GM12878 (cell line): ENCODE results near the gene OXT. TPM values are rescaled to one million over a fixed set of nuclear protein-coding genes. Genes with fewer than 3 reads are reported as not detected.

Experiments
- ATAC-seq: fragments of 200-7000 bp; cut with Tn5 transposase; 3 replicates; pipeline ENCODE4 v1.9.1; 2020; ENCODE audit warnings: mild to moderate bottlenecking, moderate library complexity
- BruUV-seq: library from RNA; stranded (reverse); fragments of 400-500 nt; replicated peaks from 2 replicates; lab custom pipeline; 2021; lab: Mats Ljungman, UMichigan
- CTCF ChIA-PET: fragments of 300-600 bp; sonication (Branson Sonifier 250); formaldehyde crosslinking; extraction: SDS; loops from one replicate; lab custom pipeline; 2021; ENCODE audit warnings: inconsistent platforms; lab: Yijun Ruan, JAX
- POLR2A ChIA-PET: fragments of 350-600 bp; formaldehyde crosslinking; extraction: SDS; loops from one replicate; lab custom pipeline; 2021; ENCODE audit warnings: inconsistent platforms; lab: Charles Lee
- RAD21 ChIA-PET: fragments of 300-600 bp; sonication (Branson Sonifier 250); formaldehyde crosslinking; loops from one replicate; lab custom pipeline; 2023; ENCODE audit warnings: antibody characterized with exemption; ENCODE audit not compliant: unreplicated experiment; lab: Charles Lee
- SMC1A ChIA-PET: fragments of 300-600 bp; sonication (Branson Sonifier 250); formaldehyde crosslinking; loops from one replicate; lab custom pipeline; 2023; ENCODE audit not compliant: unreplicated experiment, uncharacterized antibody; lab: Charles Lee
- DNase-seq: peaks from one replicate; pipeline ENCODE4 v3.0.0-alpha.2; 2011; ENCODE audit warnings: low read depth, low spot score
- FAIRE-seq: peaks from 3 replicates; lab custom pipeline; 2011; peaks lifted over from hg19 to GRCh38; lab: Jason Lieb, UNC
- H2AFZ ChIP-seq: 2 replicates; pipeline ENCODE4 v1.6.0; 2011; ENCODE audit warnings: low read depth, low read length, control low read depth; ENCODE audit not compliant: control insufficient read depth
- H3K27ac ChIP-seq: 2 replicates; pipeline ENCODE4 v1.5.1; 2011; ENCODE audit warnings: control low read depth; ENCODE audit not compliant: control insufficient read depth, insufficient read depth
- H3K27me3 ChIP-seq, 2 experiments: replicated peaks in 1 of 2; 2 replicates each; pipeline versions ENCODE4 v1.6.0 to v1.6.1; 2011; ENCODE audit warnings: low read length in 1 of 2; ENCODE audit not compliant: control insufficient read depth in 2 of 2, insufficient read depth in 2 of 2
- H3K36me3 ChIP-seq, 2 experiments: 2 replicates each; pipeline ENCODE4 v1.5.1; 2011; ENCODE audit warnings: low read length in 1 of 2; ENCODE audit not compliant: control insufficient read depth in 2 of 2, insufficient read depth in 2 of 2
- H3K4me1 ChIP-seq: 2 replicates; pipeline ENCODE4 v1.6.1; 2011; ENCODE audit warnings: mild to moderate bottlenecking, low read length, moderate library complexity, mixed read lengths; ENCODE audit not compliant: control insufficient read depth, insufficient read depth
- H3K4me2 ChIP-seq: 2 replicates; pipeline ENCODE4 v1.6.0; 2011; ENCODE audit warnings: control low read depth; ENCODE audit not compliant: control insufficient read depth, insufficient read depth
- H3K4me3 ChIP-seq: fragments of 200-600 bp; sonication (generic); 2 replicates; pipeline ENCODE4 v1.5.1; 2016
- H3K79me2 ChIP-seq: 2 replicates; pipeline ENCODE4 v1.6.0; 2011; ENCODE audit warnings: low read length; ENCODE audit not compliant: control insufficient read depth, insufficient read depth
- H3K9ac ChIP-seq: 2 replicates; pipeline ENCODE4 v1.8.0; 2011; ENCODE audit warnings: low read length, control low read depth, mixed read lengths; ENCODE audit not compliant: control insufficient read depth, insufficient read depth
- H3K9me3 ChIP-seq: replicated peaks from 3 replicates; pipeline ENCODE4 v1.5.1; 2011; ENCODE audit warnings: mild to moderate bottlenecking, low read length; ENCODE audit not compliant: control insufficient read depth, insufficient read depth
- H4K20me1 ChIP-seq: 2 replicates; pipeline ENCODE4 v1.6.0; 2011; ENCODE audit not compliant: control insufficient read depth, insufficient read depth
- BCL11A ChIP-seq: IDR thresholded peaks from 2 replicates; pipeline ENCODE4 v1.6.1; 2011; ENCODE audit warnings: low read depth, low read length
- BRCA1 ChIP-seq: IDR thresholded peaks from 2 replicates; pipeline ENCODE4 v1.6.1; 2011; ENCODE audit warnings: low read depth, low read length, improper control_type of control experiment
- CBX5 ChIP-seq: sonication (generic); IDR thresholded peaks from 2 replicates; pipeline ENCODE4 v1.6.1; 2016; ENCODE audit warnings: low read depth, moderate library complexity, mild to moderate bottlenecking, inconsistent platforms
- CHD1 ChIP-seq: IDR thresholded peaks from 2 replicates; pipeline ENCODE4 v1.6.1; 2012; ENCODE audit warnings: low read depth, low read length, improper control_type of control experiment
- CHD4 ChIP-seq: fragments of 200-600 bp; sonication (generic); IDR thresholded peaks from 2 replicates; pipeline ENCODE4 v1.6.1; 2016; ENCODE audit warnings: mild to moderate bottlenecking
- GABPA ChIP-seq: IDR thresholded peaks from 2 replicates; pipeline ENCODE4 v1.6.1; 2014; ENCODE audit warnings: antibody characterized with exemption, low read depth, mild to moderate bottlenecking, inconsistent platforms
- GATAD2B ChIP-seq: fragments of 450-650 bp; conservative IDR thresholded peaks from 2 replicates; pipeline ENCODE4 v1.6.1; 2017; ENCODE audit warnings: low read depth, mild to moderate bottlenecking, moderate library complexity
- IRF5 ChIP-seq: fragments of 450-650 bp; IDR thresholded peaks from 2 replicates; pipeline ENCODE4 v1.6.1; 2017; ENCODE audit warnings: borderline replicate concordance
- KDM1A ChIP-seq: fragments of 200-600 bp; sonication (generic); IDR thresholded peaks from 2 replicates; pipeline ENCODE4 v1.6.1; 2016; ENCODE audit warnings: borderline replicate concordance
- PAX5 ChIP-seq: IDR thresholded peaks from 2 replicates; pipeline ENCODE4 v1.6.1; 2011; ENCODE audit warnings: low read depth, low read length, borderline replicate concordance
- RAD51 ChIP-seq: fragments of 450-650 bp; IDR thresholded peaks from 2 replicates; pipeline ENCODE4 v1.6.1; 2016; ENCODE audit warnings: moderate library complexity, mild to moderate bottlenecking, inconsistent platforms
- REST ChIP-seq: IDR thresholded peaks from 2 replicates; pipeline ENCODE4 v1.6.1; 2012; ENCODE audit warnings: mild to moderate bottlenecking, low read depth, low read length
- SUZ12 ChIP-seq: fragments of 200-600 bp; sonication (generic); IDR thresholded peaks from one replicate; pipeline ENCODE4 v1.6.1; 2018; ENCODE audit warnings: antibody characterized with exemption, mild to moderate bottlenecking; ENCODE audit not compliant: unreplicated experiment
- TBL1XR1 ChIP-seq: IDR thresholded peaks from 2 replicates; pipeline ENCODE4 v1.6.1; 2012; ENCODE audit warnings: low read depth, low read length, improper control_type of control experiment
- YY1 ChIP-seq: IDR thresholded peaks from 2 replicates; pipeline ENCODE4 v1.6.1; 2011; ENCODE audit warnings: low read depth, mild to moderate bottlenecking, low read length
- WGBS: methylation state at CpG from one replicate; pipeline ENCODE4 v1.1.6; 2016; ENCODE audit warnings: low lambda C conversion rate; ENCODE audit not compliant: insufficient replicate concordance, insufficient coverage; ENCODE audit errors: missing lambda C conversion rate; 5-methylcytosine and 5-hydroxymethylcytosine counted together
- in situ Hi-C: fragments of 300-500 bp; cut with MboI; formaldehyde crosslinking; loops from 9 replicates; pipeline ENCODE4 v1.14.3; 2018; ENCODE audit warnings: mixed read lengths
- intact Hi-C: fragments of 100-400 bp; cut with micrococcal nuclease; formaldehyde crosslinking; loops from one replicate; pipeline ENCODE4 v1.14.2; 2022; ENCODE audit not compliant: unreplicated experiment
- polyA plus RNA-seq, 11 experiments: library from polyadenylated mRNA; depleted of rRNA in 4 of 11; unstranded in 6 of 11; stranded (reverse) in 5 of 11; fragments of >200 nt; fragmentation: Nextera tagmentation in 4 of 11; fragmentation: Illumina TruSeq in 1 of 11; extraction: Ambion mirVana in 4 of 11; extraction: Trizol in 1 of 11; gene quantifications; 1 replicate in 1 of 11; 2 replicates in 10 of 11; pipeline versions ENCODE4 v1.2.1 to v1.2.3, GENCODE V29; 2011 to 2016; ENCODE audit warnings: inconsistent platforms in 2 of 11, missing spikeins in 2 of 11, low read depth in 1 of 11
- total RNA-seq, 4 experiments: library from RNA; depleted of rRNA in 3 of 4; stranded (reverse); fragments of >200 nt in 3 of 4; fragmentation: Illumina TruSeq in 1 of 4; extraction: Trizol in 1 of 4; gene quantifications; 2 replicates each; pipeline versions ENCODE4 v1.2.1 to v1.2.3, GENCODE V29; 2013 to 2021

The OXT gene
- total and polyA plus RNA-seq, 10 of the 15 experiments (the other 5 are each of a cell fraction or from before 2014, with no cell fraction given), result not detected

- POLR2A ChIA-PET, result no interaction called here
Measured at GRCh38 chr20:3082306-3082951, 11.0 kb downstream of the OXT start.

GRCh38 chr20:3082955-3083952 lies 11.8 kb downstream of the OXT start:
- Histone ChIP-seq H3K27me3 (peaks cover 15 to 22% of the 10 kb centered on the region in 2 experiments), H3K79me2 (no peaks in the 10 kb centered on the region), H3K4me2 (no peak overlapping the region), H3K9ac (no peak overlapping the region), H3K36me3 (no peaks in the 10 kb centered on the region), H3K9me3 (no peaks in the 10 kb centered on the region), H3K4me1 (no peaks in the 10 kb centered on the region), H4K20me1 (no peaks in the 10 kb centered on the region), H3K4me3 (no peak overlapping the region), H2AFZ (no peak overlapping the region), H3K27ac (no peak overlapping the region)
- FAIRE-seq (no peak), ATAC-seq (no peak), DNase-seq (no peak)
- intact Hi-C loops (no loop called here), in situ Hi-C loops (no loop called here)
- ChIA-PET SMC1A (no interaction called here), CTCF (no interaction called here), RAD21 (no interaction called here), POLR2A (no interaction called here)
- no TSS peak for BruUV-seq
- WGBS, result 12% methylated on average over 44 of the region's 76 CpGs
- no peak for TF ChIP-seq GATAD2B
- no peak for TF ChIP-seq BRCA1
- no peak for TF ChIP-seq RAD51
- no peak for TF ChIP-seq REST
- TF ChIP-seq YY1, result no peak
- no peak for TF ChIP-seq TBL1XR1
- TF ChIP-seq IRF5, result no peak
- TF ChIP-seq CHD1, result no peak

More at GRCh38 chr20:3082306-3082951, 11.0 kb downstream of the OXT start:
- Histone ChIP-seq H3K27me3 (peaks cover 15 to 22% of the 10 kb centered on the region in 2 experiments), H4K20me1 (no peaks in the 10 kb centered on the region), H3K9ac (no peak overlapping the region), H3K27ac (no peak overlapping the region), H3K36me3 (no peaks in the 10 kb centered on the region), H3K4me3 (no peak overlapping the region), H3K9me3 (no peaks in the 10 kb centered on the region), H3K4me1 (no peaks in the 10 kb centered on the region), H2AFZ (no peak overlapping the region), H3K79me2 (no peaks in the 10 kb centered on the region), H3K4me2 (no peak overlapping the region; the same call in 1 of the 2 replicates)
- in situ Hi-C loops (no loop called here), intact Hi-C loops (no loop called here)
- ChIA-PET RAD21 (no interaction called here), CTCF (no interaction called here), SMC1A (no interaction called here)
- BruUV-seq, result no TSS peak
- DNase-seq (no peak), FAIRE-seq (no peak), ATAC-seq (no peak)
- 26% methylated on average over 53 of the region's 71 CpGs for WGBS
- TF ChIP-seq GABPA (no peak), CHD4 (no peak), PAX5 (no peak), SUZ12 (peak; percentile 94), CBX5 (no peak), BCL11A (no peak), KDM1A (no peak)
